Measurements from ENCODE around the gene MAP3K3.

MAP3K3 gene

DNA sequence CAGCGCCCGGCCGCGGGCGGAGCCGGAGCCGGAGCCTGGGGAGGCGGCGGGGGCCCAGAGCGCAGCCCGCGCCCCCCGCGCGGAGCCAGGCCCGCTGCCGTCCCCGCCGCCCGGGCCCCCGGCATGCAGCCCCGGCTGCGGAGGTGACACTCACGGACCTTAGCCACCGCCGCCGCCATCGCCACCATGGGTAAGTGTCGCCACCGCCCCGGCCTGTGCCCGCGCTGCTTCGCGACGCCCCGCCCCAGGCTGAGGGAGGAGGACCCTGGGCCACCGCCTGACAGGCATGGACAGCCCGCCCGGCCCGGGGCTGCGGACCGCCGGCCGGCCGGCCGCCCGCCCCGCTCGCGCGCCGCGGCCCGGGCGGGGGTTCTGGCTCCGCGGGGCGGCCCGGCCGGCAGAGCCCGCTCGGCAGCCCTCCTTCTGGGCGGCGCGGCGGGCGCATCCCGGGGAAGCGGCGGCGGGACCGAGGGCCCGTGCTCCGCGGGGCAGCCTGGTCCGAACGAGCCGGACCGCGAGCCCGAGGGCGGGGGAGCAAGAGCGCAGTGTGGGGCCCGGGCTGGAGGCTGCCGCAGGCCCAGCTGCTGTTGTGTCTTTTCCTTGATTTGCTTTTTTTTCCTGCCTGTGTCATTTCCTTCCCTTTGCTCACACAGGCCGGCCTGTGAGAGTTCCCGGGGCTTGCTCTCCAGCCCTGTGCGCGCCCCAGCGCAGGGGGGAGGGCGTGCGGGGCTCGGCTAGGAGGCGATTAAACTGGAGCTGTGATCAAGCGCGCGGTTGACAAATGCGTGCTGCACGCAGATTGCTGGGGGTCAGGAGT, 565 bp downstream of the MAP3K3 start:
- peak; percentile 54 for DNase-seq

DNA sequence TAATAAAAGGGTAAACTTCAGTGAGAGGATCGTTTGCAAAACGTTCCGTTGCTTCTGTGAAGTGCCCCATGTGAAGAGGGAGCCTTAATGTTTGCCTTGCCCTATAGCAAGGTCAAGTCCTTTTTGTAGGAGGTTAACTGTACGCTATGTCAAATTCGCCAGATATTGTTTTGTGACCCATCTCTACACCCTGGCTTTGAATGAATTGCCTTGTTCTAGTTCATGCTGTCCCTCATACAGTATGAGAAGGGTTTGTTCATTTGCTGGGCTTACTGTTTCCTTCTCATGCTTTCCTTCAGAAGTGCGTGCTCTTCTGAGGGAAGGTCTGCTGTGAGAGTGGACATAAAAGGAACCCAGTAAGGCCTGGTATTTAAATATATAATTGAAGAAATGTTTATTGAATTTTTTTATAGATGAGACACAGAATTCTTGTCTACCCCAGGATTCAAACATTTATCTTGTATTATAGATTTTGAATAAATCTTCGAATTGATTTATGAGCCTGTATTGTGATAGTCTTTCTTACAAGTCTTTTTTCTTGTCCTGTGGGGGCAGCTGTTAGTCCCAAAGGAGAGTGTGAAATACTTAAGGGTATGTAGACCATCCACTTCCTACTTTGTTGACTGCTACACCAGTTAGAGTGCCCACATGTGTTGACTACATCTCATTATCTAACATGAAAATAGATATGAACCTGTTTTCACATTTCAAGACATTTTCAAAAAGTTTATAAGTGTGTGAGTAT, 1.7 kb downstream of the MAP3K3 start:
- no peak for DNase-seq

DNA sequence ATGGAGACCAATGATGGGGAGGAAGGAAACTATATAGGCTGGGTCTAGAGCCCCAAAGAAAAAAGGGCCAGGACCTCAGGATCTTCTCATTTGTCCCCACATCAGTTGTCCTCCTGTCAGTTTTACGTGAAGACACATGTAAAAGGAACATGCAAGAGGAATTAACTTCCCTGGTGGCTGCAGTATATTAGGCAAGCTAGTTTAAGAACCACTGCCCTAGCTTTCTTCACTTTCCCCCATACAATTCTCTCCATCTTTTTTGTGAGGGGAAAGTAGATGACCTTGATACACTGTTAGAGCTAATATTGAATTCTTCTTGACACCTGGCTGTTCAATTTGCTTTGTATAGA, 2.3 kb downstream of the MAP3K3 start:
- DNase-seq, result no peak

DNA sequence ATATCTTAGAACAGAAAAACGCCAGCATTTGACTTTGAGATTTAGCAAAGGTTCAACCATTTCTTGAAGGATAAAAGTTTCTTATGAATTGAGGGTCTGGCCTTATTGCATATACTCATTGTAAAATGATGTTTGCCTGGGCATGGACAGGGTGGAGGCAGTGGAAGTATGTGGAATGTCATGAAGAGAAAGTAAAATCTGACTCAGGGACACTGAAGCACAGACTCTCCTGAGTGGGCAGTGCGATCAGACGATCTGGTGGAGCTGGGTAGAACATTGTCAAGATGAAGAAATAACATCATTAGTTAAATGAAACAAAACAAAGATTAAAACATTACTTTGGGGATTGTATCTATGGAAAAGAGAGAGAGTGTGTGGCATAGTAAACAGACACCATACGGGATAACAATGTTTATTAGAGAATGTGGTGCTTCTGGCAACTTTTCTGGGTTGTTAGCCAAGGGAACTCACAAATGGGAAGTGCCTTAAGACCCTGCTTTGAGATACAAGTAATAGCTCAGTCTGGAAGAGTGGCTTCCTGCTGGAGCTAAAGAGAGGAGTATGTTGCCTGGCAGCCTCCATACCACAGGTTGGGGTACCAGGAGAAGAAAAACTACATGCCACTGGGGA, 4.4 kb downstream of the MAP3K3 start:
- DNase-seq, result no peak

DNA sequence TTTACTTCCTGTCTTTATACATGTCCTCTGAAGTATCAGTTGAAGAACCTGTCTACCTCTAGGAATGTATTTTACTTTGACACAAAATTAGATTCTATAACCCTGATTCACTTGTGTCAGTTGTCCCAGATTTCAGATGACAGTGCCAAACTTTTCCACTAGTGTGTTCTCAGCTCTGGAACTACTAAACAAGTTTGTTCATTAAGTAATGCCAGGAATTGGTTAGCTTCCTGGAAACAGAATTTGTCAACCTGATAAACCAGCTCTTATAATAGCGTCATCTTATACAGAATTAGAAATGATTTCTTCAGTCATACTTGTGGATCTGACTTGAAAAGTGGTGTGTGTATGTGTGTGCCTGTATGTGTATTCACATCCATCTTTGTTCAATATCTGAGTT, 7.4 kb downstream of the MAP3K3 start:
- DNase-seq, result no peak

DNA sequence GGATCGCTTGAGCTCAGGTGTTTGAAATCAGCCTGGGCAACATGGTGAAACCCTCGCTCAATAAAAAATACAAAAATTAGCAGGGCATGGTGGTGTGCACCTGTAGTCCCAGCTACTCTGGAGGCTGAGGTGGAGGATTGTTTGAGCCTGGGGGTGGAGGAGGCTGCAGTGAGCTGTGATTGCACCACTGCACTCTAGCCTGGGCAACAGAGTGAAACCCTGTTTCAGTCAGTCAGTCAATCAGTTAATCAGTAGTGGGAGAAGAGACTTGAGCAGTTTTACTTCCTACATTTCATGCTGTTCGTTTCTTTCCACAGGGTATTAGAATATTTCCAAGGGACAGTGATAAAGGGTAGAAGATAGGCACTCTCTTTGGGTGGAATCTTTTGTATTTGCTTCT, 8.8 kb downstream of the MAP3K3 start:
- no peak for DNase-seq

DNA sequence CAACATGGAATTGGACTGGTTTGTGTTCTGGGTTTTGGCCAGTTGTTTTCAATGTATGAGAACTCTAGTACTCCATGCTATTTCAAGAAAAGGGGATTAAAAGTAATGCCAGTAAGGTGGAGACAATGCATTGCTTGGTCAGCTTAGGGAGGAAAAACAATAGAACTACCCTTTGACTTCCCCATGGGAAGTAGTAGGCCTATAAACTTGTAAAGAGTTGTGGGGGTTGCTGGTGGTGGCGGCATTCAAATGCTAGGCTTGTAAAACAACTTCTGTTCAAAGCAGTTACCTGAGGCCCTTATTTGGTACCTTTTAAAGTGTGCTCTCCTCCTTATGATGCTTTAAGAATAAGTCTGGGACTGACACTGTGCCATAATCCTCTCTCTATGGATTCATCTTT, 9.4 kb downstream of the MAP3K3 start:
- DNase-seq, result no peak

DNA sequence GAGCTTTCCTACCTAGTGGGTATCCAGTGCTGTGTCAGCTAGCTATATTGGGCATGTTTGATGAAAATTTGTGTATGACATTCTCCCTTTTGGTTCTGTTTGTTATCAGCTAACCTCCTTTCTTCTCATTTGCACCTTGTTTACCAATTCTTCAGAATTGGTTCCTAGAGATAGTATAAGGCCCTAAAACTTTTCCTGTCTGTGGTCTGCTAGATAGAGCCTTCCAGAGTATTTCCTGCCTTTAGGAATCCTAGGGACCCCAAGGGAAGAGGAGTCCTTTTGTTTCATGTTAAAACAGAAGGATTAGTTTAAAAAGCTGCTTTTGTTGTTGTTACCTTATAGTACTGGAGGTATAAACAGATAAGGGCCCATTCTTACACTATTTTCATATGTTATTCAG, 11.5 kb downstream of the MAP3K3 start:
- no peak for DNase-seq

DNA sequence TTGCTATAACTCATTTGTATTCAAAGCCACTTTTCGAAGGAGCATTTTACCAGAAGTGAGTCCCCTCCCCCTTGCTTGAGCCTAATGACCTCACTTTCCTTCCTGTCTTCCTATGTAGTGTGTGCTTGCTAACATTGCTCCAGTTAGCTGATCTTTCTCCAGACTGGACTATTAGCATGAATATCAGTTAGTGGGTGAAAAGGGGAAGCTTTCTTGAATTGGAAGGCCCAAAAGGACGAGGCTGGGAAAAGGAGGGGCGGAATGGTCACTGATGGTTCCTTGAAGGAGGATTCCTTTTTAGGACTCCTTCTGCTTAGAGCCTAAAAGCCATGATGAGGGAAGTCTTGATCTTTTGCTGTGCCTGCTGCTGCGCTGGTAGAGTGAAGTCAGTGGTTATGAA, 11.9 kb downstream of the MAP3K3 start:
- no peak for DNase-seq

DNA sequence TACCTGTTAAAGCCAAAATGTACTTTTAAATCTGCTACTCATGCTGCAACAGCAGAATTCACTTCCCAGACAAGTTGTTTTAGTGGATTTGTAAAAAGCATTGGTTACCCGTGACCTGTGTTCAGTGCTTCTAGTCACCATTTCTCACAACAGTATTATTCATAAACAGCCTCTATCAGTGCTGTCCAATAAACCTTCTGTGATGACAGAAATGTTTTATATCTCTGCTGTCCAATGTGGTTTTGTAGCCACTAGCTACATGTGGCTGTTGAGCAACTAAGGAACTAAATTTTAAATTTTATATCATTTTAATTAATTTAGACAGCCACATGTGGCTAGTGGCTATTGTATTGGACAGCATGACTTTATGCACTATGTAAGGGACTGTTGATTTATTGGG, 12.6 kb downstream of the MAP3K3 start:
- DNase-seq, result no peak

DNA sequence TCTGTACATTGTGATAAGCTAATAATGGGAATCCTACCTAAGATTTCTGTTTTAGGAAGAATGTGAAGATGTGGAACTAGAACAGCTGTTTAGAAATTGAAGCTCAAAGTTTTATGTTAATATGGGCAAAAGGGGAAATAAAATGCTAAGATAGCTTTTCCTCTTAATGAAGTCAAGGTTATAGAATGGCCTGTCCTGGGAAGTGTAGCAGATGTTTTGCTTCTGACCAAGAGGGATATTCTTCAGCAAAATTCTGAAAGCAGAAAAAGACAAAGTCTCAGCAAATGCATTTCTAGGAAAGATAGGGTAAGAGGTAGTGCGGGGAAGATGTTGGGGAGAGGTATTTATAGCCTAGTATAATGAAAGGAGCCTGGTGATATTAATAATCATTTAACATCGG, 13.1 kb downstream of the MAP3K3 start:
- DNase-seq, result no peak

DNA sequence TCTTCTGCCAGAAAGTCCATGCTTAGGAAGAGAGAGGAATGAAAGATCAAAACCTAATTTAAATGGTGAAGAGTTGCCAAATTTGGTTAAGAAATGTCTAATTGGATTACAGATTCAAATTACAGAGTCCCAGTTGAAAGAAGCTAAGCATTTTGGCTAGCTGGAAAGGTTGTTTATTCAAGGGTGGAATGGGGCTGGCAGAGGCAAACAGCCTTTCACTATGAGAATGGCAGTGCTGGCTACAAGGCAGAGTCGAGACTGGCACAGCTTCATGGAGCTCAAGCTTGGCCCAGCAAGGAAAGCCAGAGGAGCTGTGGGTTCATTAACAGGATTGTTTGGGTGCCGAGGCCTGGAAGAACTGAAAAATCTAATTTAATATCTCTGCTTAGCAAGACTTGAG, 13.6 kb downstream of the MAP3K3 start:
- DNase-seq, result no peak

DNA sequence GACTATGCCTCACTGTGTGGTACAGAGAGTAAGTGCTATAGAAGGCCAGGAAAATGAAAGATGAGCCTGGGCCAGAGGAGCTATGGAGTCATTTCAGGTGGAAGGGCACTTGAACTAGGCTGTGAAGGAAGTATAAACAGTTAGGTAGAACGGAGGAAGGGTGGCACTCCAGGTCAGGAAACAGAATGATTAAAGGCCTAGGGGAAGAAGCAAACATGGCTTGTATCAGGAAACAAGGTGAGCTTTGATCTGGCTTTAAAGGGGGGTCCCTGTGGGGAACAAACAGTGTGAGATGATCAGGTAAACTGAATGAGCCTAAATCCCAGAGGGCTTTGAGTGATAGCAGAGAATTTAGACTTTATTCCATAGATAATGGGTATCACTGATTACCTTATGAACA, 16.9 kb downstream of the MAP3K3 start:
- no peak for DNase-seq

DNA sequence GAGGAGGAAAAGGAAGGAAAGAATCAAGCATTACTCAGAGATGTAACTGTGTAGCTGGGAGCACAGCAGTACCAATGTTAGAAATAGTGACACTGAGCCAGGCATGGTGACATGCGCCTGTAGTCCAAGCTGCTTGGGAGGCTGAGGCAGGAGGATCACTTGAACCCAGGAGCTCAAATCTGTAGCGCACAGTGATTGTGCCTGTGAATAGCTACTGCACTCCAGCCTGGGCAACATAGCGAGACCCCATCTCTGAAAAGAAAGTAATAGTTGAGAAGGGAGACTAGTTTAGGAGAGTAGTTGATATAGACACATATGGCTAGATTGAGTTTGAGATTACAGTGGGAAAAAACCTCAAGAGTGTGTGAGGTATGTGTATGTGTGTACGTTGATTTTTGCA, 17.8 kb downstream of the MAP3K3 start:
- no peak for DNase-seq

DNA sequence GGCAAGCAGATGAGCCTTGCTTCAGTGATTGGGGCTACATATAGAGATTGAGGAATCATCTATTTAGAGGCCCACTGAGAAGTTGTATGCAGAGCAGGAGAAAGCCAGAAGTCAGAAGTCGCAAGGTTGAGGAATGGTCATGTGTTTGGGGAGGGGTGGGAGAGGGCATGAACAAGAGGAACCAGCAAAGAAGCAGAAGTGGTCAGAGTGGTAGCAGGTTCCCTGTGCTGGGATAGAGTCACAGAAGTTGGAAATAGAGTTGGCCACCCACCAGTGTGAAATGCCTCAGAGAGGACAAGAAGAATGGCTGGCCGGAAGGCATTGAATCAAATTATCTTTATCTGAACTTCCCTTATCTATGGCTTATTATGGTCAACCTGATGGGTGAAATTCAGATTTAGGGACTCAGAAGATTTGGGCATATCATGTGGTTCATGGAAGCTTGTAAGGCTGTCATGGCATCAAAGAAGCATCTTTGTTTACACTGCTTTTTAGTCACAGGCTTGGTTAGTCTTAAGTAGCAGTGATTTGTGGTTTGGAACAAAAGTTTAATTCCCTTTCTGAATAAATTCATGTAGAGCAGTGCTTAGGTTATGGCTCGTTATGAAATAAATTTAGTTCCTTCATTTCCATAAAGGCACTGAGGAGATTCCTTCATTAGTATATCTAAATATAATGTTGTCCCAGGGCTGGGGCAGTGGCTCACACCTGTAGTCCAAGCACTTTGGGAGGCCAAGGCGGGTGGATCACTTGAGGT, 19.7 kb downstream of the MAP3K3 start:
- no peak for DNase-seq

DNA sequence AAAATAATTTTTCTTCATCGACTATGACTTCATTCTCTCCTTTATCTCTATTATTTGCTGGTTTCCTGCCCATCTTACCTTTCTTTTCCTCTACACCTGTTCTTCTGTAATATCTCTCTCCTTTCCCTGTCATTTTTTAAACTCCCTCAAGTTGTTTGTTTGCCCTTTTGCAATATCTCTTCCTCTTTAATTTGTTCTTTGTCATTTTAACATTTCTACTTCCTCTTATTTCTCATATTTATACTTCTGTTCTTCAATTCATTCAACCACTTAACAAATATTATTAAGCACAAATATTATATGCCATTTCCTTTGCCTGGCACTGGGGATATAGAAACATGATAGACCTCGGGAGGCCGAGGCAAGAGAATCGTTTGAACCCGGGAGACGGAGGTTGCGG, 22.6 kb downstream of the MAP3K3 start:
- DNase-seq, result no peak

DNA sequence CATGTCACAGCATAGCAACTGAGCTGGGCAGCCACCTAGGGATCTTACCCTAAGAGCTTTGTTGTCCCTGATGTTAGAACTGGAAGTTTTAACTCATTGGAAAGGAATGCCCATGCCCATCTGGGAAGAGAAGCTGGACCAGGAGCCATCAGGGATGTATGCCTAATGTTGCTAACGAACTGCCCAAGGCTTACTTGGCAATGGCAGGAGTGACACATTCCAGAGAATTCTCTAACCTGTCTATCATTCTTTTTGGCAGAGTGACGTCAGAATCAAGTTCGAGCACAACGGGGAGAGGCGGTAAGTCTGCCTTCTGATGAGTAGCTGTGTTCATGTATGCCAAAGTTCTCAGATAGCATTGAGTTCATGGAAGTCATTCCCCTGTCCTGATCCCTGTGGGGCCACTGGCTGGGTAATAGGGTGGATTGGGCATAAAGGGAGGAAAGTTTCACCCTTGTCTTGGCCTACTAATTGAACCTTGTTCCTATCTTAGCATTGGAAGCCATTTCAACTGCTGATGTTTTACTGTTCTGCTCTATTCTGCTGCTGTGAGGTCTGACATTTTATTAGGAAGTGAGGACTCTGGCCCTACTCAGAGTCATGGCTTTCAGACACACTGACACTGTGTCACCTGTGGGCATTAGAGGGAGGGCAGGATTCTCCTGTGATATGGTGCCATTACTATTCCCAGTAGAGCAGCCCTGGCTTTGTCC, 23.7 kb downstream of the MAP3K3 start:
- no peak for DNase-seq

DNA sequence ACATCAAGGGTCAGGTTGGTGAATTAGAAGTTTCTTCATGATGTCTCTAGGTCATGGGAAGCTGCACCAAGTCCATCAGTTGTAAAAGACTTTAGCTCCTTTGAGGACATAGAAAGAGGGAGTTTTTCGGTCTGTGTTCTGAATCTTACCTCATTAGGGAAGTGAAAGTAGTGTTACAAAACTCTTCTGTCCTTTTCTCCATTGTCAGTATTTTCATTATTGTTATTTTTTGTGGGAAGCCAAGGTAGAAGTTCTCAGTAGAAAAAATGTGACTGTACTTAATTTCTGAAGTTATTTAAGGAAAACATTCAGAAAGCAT, 24.2 kb downstream of the MAP3K3 start:
- no peak for DNase-seq

DNA sequence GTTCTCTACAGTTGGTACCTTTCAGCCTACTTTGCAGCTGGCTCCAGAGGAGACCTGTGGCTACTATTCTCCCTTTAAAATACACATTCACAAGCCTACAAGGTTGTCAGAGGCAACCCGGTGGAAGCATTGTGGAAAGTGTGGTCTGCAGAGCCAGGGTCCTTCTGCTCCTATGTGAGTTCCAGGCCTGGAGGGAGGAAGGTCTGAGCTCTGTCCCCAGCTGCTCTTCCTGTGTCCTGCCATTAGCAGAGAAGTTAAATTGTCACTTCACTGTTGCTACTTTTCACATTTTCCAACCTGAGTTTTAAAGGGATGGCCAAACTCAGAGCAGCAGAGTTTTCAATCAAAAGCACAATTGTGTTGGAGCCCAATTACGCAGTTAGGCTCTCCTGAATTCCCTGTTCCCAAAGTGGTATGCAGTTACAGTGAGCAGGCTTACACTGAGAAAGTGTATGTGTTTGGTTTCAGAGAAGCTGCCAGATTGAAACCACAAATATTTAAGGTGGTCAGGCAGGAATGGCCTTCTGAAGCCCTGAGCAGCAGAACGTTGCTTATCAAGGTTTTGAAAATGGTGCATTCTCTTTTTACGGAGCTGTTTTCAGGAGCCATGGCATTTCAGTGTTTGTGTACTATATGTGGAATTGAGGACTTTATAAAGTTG, 25.0 kb downstream of the MAP3K3 start:
- DNase-seq, result no peak

DNA sequence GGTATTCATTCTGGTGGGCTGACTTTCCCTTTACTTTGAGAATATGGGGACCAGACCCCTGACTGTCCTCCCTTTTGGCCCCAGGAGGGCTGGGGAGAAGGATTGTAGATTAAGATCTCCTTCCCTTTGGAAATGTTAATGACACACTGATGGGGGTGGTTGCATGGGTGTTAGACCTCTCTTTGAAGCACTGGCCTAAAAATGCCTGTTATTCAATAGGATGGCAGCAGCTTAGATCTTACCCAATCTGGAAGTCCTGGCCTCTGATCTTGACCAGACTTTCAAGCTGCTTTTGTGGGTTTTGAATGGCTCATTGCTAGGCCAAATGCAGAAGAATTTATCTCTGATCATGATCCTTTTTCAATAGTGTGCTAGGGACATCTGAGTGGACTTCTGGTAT, 25.7 kb downstream of the MAP3K3 start:
- no peak for DNase-seq

DNA sequence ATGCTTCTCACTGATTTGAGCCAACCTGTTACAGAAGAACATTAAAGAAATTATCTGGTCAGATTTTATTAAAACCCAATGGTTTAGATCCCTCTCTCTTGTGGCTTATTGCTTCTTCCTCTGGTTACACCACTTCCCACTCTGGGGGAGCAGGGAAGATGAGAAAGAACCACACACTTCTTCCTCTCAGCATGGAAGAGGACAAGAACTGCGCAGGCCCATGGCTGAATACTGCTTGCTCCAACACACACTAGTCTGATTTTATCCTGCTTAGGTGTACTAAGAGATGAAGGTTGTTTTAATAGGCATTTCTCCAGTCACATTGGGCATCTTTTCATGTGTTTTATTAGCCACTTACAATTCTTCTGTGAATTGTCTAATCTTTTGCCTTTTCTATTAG, 27.6 kb downstream of the MAP3K3 start:
- no peak for DNase-seq

DNA sequence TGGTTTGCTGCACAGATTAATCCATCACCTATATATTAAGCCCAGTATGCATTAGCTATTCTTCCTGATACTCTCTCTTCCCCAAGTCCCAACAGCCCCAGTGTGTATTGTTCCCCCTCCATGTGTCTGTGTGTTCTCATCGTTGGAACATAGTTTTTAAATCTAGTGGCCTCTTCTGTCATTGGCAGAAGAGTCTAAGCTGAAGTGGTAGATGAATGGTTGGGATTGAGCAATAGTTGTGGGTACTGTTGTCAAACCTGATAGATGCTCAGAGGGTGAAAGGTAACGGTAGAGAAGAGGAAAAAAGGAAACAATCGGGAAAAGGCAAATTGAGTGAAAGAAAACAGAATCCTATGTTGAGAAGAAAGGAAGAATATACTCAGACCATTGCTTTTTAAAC, 29.9 kb downstream of the MAP3K3 start:
- no peak for DNase-seq

DNA sequence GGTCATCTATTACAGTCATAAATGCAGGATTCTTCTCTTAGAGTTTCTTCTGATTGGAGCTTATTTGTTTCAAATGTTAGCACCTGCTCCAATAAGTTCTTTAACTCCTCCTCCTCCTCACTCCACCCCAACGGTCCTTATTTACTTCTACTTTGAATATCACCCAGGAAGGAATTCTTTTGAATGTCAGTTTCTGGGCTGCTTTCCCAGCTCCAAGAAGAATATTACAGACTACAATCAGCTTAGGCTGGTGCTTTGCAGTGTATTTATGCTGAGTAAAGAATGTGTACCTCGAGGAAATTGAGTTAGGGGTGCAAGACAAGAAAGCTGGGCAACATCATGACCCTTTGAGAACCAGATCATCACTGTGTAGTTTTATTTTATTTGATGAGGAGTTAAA, 30.8 kb downstream of the MAP3K3 start:
- DNase-seq, result no peak

All from activated CD4-positive, alpha-beta T cell treated with anti-CD3 and anti-CD28 coated beads, Interleukin-2, amount 50 U/mL, for 16 hours (primary cell).